Ishikawa (cell line): ENCODE measurements around the gene MYOF.

Experiments
- CEBPB ChIP-seq: IDR thresholded peaks from 2 replicates; pipeline ENCODE4 v1.6.1; 2012
- CREB1 ChIP-seq: IDR thresholded peaks from 2 replicates; pipeline ENCODE4 v1.6.1; 2012; ENCODE audit warnings: low read depth
- EGR1 ChIP-seq: IDR thresholded peaks from 2 replicates; pipeline ENCODE4 v1.6.1; 2012
- EP300 ChIP-seq: IDR thresholded peaks from 2 replicates; pipeline ENCODE4 v1.6.1; 2012; ENCODE audit warnings: borderline replicate concordance
- FOXM1 ChIP-seq: IDR thresholded peaks from 2 replicates; pipeline ENCODE4 v1.6.1; 2012; ENCODE audit warnings: low read depth, borderline replicate concordance
- NFIC ChIP-seq: IDR thresholded peaks from 2 replicates; pipeline ENCODE4 v1.6.1; 2012
- RAD21 ChIP-seq: IDR thresholded peaks from 2 replicates; pipeline ENCODE4 v1.6.1; 2012; ENCODE audit warnings: low read depth
- TAF1 ChIP-seq: IDR thresholded peaks from 2 replicates; pipeline ENCODE4 v1.6.1; 2012; ENCODE audit warnings: low read depth, mild to moderate bottlenecking
- TCF12 ChIP-seq: IDR thresholded peaks from 2 replicates; pipeline ENCODE4 v1.6.1; 2012; ENCODE audit warnings: low read depth
- TEAD4 ChIP-seq: IDR thresholded peaks from 2 replicates; pipeline ENCODE4 v1.6.1; 2012
- USF1 ChIP-seq: IDR thresholded peaks from 2 replicates; pipeline ENCODE4 v1.6.1; 2012
- YY1 ChIP-seq: IDR thresholded peaks from 2 replicates; pipeline ENCODE4 v1.6.1; 2012; ENCODE audit warnings: low read depth
- ZBTB7A ChIP-seq: IDR thresholded peaks from 2 replicates; pipeline ENCODE4 v1.6.1; 2012; ENCODE audit warnings: low read depth
- TF ChIP-seq, protein P1 (sequence below): IDR thresholded peaks from 2 replicates; pipeline ENCODE4 v1.6.1; 2012; ENCODE audit warnings: low read depth, mild to moderate bottlenecking
- TF ChIP-seq, protein P2 (sequence below): IDR thresholded peaks from 2 replicates; pipeline ENCODE4 v1.6.1; 2012

The MYOF gene

GRCh38 chr10:93319896-93320295 is 162.2 kb downstream of the MYOF start:
- no peak for TF ChIP-seq YY1
- TF ChIP-seq TEAD4, result no peak
- no peak for TF ChIP-seq USF1
- TF ChIP-seq CREB1, result no peak
- no peak for TF ChIP-seq NFIC
- TF ChIP-seq ZBTB7A, result no peak
- no peak for TF ChIP-seq TAF1
- TF ChIP-seq, protein P1, sequence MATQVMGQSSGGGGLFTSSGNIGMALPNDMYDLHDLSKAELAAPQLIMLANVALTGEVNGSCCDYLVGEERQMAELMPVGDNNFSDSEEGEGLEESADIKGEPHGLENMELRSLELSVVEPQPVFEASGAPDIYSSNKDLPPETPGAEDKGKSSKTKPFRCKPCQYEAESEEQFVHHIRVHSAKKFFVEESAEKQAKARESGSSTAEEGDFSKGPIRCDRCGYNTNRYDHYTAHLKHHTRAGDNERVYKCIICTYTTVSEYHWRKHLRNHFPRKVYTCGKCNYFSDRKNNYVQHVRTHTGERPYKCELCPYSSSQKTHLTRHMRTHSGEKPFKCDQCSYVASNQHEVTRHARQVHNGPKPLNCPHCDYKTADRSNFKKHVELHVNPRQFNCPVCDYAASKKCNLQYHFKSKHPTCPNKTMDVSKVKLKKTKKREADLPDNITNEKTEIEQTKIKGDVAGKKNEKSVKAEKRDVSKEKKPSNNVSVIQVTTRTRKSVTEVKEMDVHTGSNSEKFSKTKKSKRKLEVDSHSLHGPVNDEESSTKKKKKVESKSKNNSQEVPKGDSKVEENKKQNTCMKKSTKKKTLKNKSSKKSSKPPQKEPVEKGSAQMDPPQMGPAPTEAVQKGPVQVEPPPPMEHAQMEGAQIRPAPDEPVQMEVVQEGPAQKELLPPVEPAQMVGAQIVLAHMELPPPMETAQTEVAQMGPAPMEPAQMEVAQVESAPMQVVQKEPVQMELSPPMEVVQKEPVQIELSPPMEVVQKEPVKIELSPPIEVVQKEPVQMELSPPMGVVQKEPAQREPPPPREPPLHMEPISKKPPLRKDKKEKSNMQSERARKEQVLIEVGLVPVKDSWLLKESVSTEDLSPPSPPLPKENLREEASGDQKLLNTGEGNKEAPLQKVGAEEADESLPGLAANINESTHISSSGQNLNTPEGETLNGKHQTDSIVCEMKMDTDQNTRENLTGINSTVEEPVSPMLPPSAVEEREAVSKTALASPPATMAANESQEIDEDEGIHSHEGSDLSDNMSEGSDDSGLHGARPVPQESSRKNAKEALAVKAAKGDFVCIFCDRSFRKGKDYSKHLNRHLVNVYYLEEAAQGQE, result no peak
- TF ChIP-seq FOXM1, result no peak
- TF ChIP-seq CEBPB, result no peak

DNA sequence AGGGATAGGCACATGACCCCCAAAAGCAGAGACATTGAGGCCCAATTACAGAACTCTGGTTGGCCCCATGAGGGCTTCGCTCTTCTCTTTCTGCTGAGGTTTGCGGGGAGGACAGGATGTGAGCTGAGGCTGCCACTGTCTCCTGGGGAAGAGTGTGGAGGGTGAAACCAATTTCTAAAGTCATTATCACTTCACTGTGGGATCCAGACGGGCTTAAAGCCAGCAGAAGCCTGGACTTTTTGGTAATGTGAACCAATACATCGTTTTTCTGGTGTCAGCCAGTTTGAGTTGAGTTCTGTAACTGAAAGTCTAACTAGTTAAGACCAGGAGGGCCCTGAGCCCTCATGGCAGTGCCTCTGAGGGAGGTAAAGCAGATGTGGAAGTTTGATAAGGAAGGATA is 163.0 kb downstream of the MYOF start:
- TF ChIP-seq TEAD4 (no peak), CEBPB (no peak)

DNA sequence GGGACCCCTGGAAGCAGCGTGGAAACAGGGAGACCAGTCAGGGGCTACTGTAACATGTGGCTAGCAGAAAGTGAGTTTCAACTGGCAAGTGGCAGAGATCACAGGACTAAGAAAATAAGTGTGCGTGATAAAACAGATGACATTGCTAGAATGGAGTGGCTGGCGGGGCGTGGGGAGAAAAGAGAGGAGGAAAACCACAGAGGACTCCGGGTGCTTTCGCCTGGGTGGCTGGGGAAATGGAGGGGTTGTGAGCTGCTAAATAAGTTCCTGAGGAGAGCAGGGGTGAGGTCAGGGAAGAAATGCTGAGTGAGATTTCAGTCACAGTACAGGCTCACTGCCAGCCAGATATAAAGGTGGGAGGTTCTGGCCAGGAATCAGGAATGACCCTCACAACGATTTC is 166.9 kb downstream of the MYOF start:
- TF ChIP-seq EGR1 (no peak), USF1 (no peak), NFIC (no peak), TAF1 (no peak), EP300 (no peak), YY1 (no peak), FOXM1 (no peak), ZBTB7A (no peak), RAD21 (no peak), CREB1 (no peak), TEAD4 (no peak), TCF12 (no peak), CEBPB (no peak)
- TF ChIP-seq, protein P1, result no peak
- TF ChIP-seq, protein P2, sequence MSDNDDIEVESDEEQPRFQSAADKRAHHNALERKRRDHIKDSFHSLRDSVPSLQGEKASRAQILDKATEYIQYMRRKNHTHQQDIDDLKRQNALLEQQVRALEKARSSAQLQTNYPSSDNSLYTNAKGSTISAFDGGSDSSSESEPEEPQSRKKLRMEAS, result no peak

DNA sequence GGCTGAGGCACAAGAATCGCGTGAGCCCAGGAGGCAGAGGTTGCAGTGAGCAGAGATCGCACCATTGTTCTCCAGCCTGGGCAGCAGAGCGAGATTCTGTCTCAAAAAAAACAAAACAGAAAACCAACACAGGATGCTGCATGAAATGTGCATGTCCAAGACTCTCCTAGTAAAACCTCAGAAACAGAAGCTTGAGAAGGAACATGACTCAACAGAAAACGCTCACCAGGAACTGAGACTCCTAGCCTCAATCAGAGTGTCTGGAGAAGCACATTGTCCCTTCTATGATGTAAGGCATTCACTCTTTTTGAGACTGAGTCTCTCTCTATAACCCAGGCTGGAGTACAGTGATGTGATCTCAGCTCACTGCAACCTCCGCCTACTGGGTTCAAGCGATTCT is 168.3 kb downstream of the MYOF start:
- TF ChIP-seq EP300 (no peak), TEAD4 (no peak), USF1 (no peak), TCF12 (no peak), CREB1 (no peak), FOXM1 (no peak), YY1 (no peak), RAD21 (no peak), CEBPB (no peak), ZBTB7A (no peak), TAF1 (no peak)
- TF ChIP-seq, protein P2, result no peak

DNA sequence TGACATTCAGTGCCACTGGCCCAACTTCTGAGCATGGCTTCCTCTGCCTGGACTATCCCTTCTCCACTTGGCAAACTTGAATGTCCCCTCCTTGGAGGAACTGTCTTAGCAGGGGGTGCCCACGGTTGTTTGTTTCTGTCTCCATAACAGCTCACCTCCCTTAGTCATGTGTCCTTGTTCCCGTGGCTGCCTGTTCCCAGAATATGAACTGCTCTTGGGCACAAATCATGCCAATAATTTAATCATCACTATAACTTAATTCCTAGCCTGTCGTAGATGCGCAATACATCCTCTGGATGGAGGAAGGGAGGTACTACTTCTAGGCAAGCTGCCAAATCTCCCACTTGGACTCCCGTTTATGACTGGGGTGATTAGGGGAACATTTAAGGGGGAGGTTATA is 173.1 kb downstream of the MYOF start:
- TF ChIP-seq CREB1, result no peak
- no peak for TF ChIP-seq FOXM1
- TF ChIP-seq NFIC, result no peak
- TF ChIP-seq, protein P1, result no peak
- no peak for TF ChIP-seq YY1
- no peak for TF ChIP-seq CEBPB
- TF ChIP-seq EGR1, result no peak
- no peak for TF ChIP-seq TCF12
- TF ChIP-seq ZBTB7A, result no peak
- no peak for TF ChIP-seq RAD21
- no peak for TF ChIP-seq TEAD4
- TF ChIP-seq USF1, result no peak
